Activated CD8-positive, alpha-beta memory T cell treated with anti-CD3 and anti-CD28 coated beads for 24 hours (primary cell): Measurements from ENCODE around the gene RBM11.
"Not testable (repeated sequence)": the region's sequence is repeated elsewhere in the genome, so short reads cannot be mapped to it uniquely, and the experiment has no call there.

Source experiments
- DNase-seq: peaks from one replicate; pipeline ENCODE4 v3.0.0-alpha.2; 2020

RBM11 gene, protein sequence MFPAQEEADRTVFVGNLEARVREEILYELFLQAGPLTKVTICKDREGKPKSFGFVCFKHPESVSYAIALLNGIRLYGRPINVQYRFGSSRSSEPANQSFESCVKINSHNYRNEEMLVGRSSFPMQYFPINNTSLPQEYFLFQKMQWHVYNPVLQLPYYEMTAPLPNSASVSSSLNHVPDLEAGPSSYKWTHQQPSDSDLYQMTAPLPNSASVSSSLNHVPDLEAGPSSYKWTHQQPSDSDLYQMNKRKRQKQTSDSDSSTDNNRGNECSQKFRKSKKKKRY

DNA sequence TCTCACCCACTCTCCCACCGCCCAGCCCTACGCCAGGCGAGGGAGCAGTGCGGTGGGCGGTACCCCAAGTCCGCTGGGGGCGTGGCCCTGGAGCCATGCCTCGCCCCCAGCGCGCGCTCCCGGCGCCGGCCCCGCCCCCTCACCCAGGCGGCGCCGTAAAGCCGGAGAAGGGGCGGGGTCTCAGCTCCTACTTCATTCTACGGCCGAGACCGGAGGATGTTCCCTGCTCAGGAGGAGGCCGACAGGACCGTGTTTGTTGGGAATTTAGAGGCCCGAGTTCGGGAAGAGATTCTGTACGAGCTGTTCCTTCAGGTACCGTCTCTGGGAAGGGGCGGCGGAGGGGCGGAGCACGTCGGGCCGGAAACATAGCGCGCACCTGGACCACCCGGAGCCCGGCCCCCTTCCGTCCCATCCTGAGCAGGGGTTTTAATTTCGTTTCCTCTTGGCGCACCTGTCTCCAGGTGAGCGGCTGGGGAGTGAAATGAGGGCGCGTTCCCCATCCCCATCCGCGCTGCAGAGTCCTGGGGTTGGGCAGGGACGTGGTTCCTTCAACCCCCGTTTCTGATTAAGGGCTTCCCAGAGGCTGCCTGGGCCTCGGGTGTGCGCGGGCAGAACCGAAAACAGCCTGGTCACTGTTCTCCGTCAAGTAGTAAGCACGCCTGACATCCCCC, at the start of gene RBM11:
RBM11 (plus strand) TSS at position 187 of the 671 bp plus-strand sequence; CDS start at position 217, 30 bp downstream.
- peak; percentile 90 for DNase-seq

GRCh38 chr21:14166463-14167223, 49.3 kb upstream of the RBM11 start:
- DNase-seq: not testable (repeated sequence)

GRCh38 chr21:14206222-14206621, 9.7 kb upstream of the RBM11 start:
- DNase-seq: no peak

DNA sequence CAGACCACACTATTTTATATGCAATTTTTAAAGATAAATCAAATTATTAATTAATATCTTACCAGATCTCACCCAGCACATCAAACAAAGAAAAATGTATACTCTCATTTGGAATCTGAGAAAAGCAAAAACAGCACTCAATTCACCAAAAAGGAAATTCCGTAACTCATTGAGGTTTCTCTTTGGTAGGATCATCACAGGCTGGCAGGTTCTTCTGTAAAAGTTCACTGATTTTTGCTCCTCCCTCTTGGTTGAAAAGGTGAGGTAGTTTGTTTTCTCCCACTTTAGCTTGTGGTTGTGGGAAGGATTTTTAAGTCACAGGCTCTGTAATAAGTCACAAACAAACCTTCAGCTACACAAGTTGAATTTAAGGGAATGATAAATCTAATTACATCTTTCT, 5.2 kb upstream of the RBM11 start, which contains the start of gene LIPI:
LIPI (minus strand) TSS at position 218 of the 400 bp plus-strand sequence; CDS start at position 108, 110 bp downstream.
- no peak for DNase-seq

- no peak for DNase-seq
Measured at GRCh38 chr21:14213164-14213563, 2.8 kb upstream of the RBM11 start.

GRCh38 chr21:14223365-14223764, 7.4 kb downstream of the RBM11 start:
- no peak for DNase-seq

DNA sequence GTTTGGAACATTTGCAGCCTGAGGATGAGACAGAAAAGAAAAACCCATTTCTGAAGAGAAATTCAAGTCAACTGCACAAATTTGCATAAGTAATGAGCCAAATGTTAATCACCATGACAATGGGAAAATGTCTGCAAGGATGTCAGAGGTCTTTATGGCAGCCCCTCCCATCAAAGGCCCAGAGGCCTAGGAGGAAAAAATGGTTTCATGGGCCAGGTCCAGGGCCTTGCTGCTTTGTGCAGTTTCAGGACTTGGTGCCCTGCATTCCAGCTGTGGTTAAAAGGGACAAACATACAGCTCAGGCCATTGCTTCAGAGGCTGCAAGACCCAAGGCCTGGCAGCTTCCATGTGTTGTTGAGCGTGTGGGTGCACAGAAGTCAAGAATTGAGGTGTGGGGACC, 13.4 kb downstream of the RBM11 start:
- DNase-seq: no peak

DNA sequence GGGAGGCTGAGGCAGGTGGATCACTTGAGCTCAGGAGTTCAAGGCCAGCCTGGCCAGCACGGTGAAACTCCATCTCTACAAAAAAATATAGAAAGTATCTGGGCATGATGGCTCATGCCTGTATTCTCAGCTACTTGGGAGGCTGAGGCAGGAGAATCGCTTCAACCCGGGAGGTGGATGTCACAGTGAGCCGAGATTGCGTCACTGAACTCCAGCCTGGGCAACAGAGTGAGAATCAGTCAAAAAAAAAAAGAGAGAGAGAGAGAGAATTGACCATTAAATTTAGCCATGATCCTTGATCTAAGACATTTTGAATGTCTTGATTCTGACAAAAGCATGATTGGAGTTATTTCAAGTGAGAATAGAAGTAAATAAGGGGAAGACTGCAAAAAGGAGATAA, 19.1 kb downstream of the RBM11 start:
- DNase-seq: no peak

DNA sequence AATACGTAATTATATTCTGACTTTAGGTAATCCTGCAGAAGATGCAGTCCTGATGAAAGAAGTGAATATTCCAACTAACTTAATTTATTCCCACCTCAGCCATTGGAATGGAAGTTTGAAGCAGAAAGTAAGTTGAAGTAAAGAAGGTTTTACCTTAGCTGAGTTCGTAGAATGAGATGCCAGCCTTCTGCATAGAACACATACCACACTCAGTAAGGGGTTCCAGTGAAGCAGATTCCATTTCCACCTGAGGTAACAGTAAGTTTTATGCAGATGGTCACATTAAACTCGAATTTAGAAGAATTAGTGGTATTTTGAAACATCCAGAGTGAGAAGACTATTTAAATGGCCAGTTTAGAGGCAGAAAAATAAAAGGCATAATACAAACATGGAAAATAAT, 20.2 kb downstream of the RBM11 start:
- no peak for DNase-seq

DNA sequence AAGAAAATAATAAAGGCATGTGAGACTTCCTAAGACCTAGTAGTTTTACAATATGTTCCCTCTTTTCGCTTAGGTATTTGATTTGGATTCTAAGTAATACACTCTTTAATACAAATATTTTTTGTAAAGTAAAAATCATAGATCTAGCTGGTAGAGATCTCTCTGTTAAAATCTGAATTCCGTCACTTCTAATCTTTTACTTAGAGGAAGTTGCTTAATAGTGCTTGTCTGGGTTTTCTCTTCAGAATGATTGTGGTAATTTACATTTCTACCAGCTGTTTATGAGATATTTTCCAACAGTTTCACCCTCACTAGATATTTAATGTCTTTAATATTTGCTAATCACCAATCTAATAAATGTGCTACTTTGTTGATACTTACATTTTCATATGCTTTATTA, 23.3 kb downstream of the RBM11 start:
- DNase-seq: no peak

- no peak for DNase-seq
Measured at GRCh38 chr21:14241297-14241696, 25.3 kb downstream of the RBM11 start.

DNA sequence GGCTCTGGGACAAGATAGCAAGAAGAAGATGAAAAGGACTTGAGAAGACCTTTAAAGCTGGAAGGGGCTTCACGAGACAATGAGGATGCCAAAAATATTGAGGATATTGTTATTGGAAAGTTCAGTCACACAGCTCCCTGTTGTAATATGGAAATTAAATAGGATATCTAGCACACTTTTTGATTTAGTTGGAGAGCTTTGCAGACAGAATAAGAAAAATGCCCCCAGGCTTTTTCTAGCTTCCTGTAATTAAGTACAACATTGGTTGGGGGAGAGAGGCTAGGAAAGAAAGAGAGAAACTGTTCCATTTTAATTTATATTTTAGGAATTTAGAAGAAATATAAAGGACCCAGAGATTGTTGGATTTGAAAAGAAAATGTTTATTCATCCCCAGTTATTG, 27.5 kb downstream of the RBM11 start:
- no peak for DNase-seq

DNA sequence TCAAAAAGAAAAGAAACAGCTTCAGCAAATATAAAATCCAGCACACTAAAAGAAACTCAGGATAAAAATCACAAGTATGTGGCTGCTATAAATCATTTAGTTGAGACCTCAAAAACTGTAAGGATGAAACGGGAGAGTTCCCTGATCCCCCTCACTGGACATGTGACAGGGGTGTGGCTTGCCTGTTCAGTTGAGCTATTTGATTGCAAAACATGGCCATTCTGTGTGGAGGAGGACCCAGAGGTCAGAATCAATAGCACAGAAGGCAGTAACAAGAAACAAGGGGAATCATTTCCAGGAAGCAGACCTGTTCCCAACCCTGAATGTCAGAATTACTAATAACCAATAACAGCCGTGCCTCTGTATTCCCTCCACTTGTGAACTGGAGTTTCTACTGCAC, 27.9 kb downstream of the RBM11 start:
- no peak for DNase-seq

DNA sequence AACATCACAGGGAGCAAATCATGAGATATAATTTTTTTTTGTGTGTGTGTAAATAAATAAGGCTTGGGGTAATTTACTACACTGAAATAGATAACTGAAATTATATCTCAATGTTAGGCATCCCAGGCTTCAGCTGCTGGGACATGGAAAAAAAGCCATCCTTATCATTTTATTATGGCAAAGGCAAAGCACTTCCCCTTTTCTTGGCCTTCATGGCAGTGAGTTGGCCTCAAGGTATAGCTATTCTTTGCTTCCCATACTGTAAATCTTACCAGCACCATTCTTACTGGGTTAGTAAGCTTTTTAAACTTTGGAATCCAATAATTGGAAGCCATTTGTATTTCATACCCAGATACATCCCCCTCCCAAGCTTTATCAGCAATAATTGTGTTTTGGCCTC, 29.0 kb downstream of the RBM11 start:
- DNase-seq: no peak

DNA sequence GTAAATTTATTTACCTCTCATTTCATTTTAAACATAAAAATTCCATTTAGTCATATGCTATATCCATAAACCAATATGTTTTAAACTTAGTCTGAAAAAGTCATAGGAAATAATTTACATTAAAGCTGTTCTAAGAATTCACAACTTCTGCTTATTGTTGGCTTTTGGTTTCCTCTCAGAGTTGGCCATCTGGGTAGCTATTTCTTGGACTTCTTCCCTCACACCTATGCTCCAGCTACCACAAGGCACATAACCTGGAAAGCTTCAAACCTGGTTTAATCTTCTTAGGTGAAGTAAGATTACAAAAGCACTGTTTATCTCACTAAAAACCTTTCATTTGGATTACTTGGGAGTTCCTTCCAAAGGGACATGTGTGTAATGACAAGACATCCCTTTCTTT, 29.8 kb downstream of the RBM11 start:
- DNase-seq: no peak

- no peak for DNase-seq
Measured at GRCh38 chr21:14251336-14251735, 35.4 kb downstream of the RBM11 start.

DNA sequence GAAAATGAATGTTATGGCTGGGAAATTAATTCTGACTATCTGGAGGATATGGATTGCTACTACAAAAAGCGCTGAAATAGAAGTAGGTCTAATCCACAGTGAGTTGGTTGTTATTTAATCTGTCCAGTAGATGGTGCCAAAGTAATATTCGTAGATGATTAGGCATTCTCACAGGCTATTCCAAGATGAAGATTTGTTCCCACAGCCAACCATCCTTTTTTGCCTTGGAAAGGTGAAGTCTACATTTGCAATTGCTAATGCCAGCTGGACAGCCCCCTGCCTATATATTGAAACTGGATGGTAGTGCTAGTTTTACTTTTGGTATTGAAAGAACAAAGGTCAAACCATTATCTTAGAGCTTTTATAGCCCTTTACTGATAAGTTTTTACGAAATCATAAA, 43.8 kb downstream of the RBM11 start:
- DNase-seq: no peak

DNA sequence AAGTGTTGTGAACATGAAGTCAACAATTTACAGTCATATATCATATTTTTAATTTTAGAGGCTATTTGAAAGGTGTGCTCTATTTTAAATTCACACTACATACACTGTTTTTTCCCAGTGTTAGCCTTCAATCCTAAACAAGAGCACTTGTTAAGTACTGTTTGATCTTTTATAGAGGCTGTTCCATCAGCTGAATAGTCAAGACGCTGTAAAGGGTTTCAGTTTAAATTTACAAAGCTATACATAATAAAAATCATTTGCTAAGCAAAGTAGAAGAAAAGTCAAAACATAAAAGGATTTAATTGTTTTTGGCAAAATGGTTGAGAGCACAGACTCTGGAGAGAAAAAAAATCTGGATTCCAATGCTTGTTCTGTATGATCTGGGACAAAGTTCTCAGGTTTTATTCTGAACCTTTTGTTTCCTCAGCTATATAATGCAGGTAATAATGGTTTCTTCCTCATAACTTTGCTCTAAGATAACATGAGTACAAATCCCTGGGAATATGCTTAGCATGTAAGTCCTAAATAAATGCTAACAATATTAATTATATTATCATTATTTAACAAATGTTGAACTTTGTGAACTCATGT, 44.3 kb downstream of the RBM11 start:
- DNase-seq: no peak

GRCh38 chr21:14262039-14262438, 46.1 kb downstream of the RBM11 start:
- DNase-seq: no peak

GRCh38 chr21:14263879-14264278, 47.9 kb downstream of the RBM11 start:
- DNase-seq: no peak

DNA sequence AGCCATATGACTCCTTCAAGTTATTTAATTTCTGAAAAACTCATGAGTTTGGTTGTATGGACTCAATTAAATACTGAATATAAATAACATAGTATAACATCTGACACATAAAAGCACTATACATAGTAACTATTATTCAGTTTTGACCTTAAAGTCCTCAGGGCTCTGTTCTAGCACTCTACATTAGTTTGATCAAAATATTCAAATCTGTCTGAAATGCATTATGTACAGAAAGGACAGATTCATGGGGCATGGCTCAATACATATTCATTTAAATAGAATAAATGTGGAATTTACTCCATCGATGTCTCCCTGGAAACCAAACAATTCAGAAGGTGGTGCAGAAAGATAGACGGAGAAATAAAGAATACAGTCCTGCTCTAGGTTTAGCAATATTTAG, 49.1 kb downstream of the RBM11 start:
- DNase-seq: no peak

DNA sequence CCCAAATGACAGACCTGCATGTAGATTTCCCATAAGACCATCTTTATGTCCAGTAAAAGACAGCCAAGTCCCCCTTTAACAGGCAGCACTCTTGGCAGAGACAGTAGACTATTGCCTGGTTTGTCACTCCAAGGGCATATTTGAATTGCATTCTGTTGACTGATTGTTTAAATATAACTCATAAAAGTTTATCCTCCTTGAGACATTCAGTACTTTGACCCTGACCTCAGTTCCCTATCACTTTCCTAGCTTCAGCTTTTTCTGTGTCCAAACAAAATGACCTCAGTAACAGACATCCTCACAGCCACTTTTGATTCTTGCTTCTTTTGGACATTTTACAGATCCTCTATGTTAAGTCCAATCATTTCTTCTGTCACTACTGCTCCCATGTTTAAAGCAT, 51.1 kb downstream of the RBM11 start:
- DNase-seq: no peak

- no peak for DNase-seq
Measured at GRCh38 chr21:14270631-14271030, 54.7 kb downstream of the RBM11 start.

GRCh38 chr21:14271053-14271452, 55.1 kb downstream of the RBM11 start:
- DNase-seq: no peak
